ENCODE results near the gene PLA2G7. TPM values are rescaled to one million over a fixed set of nuclear protein-coding genes. Genes with fewer than 3 reads are reported as not detected.
A peak's percentile ranks its signal among the peaks of the same experiment; 100 is the strongest.

PLA2G7 gene
- 0.26 and 0.27 TPM in 2 replicates for total RNA-seq
- long read RNA-seq, partial matches to known transcripts: 0 of 3 reads
- long read RNA-seq, other reads (novel, unspliced or antisense): 1 of 3 reads

DNA sequence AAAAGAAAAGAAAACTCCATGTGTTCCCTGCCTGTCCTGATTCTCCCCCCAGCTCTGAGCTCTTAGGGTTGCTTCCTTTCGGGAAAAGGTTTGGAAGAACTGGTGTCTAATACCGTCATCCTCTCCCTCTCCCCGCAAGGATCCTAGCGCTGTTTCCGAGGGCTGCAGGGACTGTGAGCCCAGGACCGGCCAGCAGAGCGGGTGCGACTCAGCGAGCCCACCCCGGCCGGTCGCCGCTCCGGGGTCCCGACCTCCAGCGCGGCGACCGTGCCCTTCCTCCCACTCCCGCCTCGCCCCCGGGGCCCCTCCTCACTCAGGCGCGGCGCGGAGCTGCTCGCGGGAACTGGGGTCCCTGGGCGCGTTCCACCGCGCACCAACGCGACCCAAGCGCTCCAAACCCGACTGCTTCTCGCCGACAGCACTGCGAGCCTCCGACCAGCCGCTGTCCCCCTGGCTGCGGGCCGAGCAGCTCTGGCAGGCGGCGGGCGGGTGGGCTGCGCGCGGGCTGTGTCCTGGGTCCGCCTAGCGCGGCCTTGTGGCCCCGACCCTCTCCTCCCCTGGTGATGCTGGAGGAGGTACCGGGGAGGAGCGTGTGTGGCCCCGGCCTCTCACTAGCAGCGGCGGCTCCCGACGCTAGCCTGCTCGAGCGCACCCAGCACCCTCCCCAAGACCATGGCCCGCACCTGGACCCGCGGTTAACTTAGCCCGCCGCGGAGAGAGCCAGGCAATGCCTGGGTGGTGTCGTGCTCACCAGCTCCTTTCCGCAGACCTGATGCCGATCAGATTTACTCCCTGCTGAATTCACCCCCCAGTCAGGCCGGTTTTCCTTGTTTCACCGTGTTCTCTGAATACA lies at the start of gene PLA2G7:
Gene PLA2G7 (minus strand): TSS at position 509 of the 853 bp plus-strand sequence. CDS start 12,484 bp downstream, outside the sequence.
- no peaks in the 10 kb centered on the region for H3K36me3 Mint-ChIP-seq (ENCODE audit: low read depth)
- no peaks in the 10 kb centered on the region for H3K9me3 Mint-ChIP-seq
- H3K4me1 Mint-ChIP-seq: peaks cover 16% of the 10 kb centered on the region
- H3K27me3 Mint-ChIP-seq (ENCODE audit: low read depth): peaks cover 58% of the 10 kb centered on the region
- TF ChIP-seq CTCF (conservative IDR thresholded peaks at IDR 0.05): no peak
- DNase-seq (ENCODE audit: low read depth, low spot score): peak; percentile 38
- peak within 1 kb of the TSS; percentile 64 for H3K27ac Mint-ChIP-seq (ENCODE audit: unreplicated experiment)
- peak within 1 kb of the TSS; percentile 92 for H3K4me3 Mint-ChIP-seq

DNA sequence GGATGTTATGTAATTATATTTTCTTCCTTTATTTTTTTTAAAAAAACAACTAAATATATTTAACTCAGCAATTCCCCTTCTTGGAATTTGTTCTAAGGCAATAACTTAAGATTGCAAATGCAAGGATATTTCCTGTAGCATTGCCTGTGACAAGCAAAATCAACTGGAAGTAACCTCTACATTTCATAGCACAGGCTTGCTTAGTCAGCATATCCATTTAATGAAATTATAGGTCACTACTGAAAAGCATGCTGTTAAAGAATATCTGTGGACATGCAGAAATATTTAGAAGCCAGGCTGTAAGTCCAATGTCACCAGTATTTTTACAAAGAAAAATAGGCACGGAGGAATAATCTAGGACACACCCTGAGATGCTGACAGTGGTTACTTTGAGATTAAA lies 49.4 kb upstream of the PLA2G7 start:
- H3K27me3 Mint-ChIP-seq (ENCODE audit: low read depth): peaks cover 3% of the 10 kb centered on the region
- no peak for TF ChIP-seq CTCF (conservative IDR thresholded peaks at IDR 0.05)
- no peak for DNase-seq (ENCODE audit: low read depth, low spot score)
- no peaks in the 10 kb centered on the region for H3K36me3 Mint-ChIP-seq (ENCODE audit: low read depth)
- no peak overlapping the region for H3K27ac Mint-ChIP-seq (ENCODE audit: unreplicated experiment)
- H3K9me3 Mint-ChIP-seq: no peaks in the 10 kb centered on the region
- no peaks in the 10 kb centered on the region for H3K4me1 Mint-ChIP-seq
- H3K4me3 Mint-ChIP-seq: no peak overlapping the region

GRCh38 chr6:46781478-46782378 lies 46.6 kb upstream of the PLA2G7 start:
- DNase-seq (ENCODE audit: low read depth, low spot score): peak; percentile 50
- Mint-ChIP-seq H3K36me3 (ENCODE audit: low read depth) (no peaks in the 10 kb centered on the region), H3K4me1 (no peaks in the 10 kb centered on the region)

DNA sequence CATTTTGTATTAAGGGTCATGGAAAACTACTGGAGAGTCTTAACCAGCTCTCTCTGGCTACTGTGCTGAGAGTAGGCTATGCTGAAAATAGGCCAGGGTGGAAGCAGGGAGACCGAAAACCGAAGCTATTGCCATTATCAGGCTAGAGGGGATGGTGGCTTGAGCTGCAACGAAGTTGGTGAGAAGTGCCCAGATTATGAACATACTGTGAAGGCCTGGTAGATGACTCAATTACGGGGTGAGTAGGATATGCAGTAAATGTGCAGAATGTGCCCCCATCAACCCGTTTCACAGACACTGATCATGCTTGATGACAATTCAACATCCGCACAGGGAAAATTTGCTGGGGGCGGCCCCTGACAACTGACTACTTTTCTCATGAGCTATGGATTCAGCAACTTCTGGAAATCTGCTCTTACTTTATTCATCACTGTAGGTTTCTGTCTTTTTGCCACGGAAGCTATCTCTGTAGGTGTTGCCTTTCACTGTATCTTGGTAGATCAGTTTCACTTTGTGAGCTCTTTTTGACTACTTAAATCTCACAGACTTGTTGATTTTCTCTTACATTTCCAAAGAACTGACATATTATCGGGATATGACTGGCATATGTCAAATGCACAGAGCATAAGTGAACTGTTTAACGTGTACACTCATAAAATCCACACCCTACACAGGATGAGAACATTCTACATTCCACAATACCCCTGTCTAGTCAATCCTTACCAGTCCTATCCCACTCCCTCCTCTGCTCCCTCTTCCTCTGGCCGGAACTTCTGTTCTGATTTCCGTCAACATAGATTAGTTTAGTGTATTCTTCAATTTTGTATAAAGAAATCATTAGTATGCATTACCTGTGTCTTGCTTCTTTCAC lies 42.5 kb upstream of the PLA2G7 start:
- no peak for TF ChIP-seq CTCF (conservative IDR thresholded peaks at IDR 0.05)
- DNase-seq (ENCODE audit: low read depth, low spot score): no peak
- Mint-ChIP-seq H3K36me3 (ENCODE audit: low read depth) (no peaks in the 10 kb centered on the region), H3K27ac (ENCODE audit: unreplicated experiment) (no peak overlapping the region), H3K4me3 (no peak overlapping the region), H3K4me1 (no peaks in the 10 kb centered on the region), H3K27me3 (ENCODE audit: low read depth) (peaks cover 3% of the 10 kb centered on the region), H3K9me3 (no peaks in the 10 kb centered on the region)

More at GRCh38 chr6:46781478-46782378, 46.6 kb upstream of the PLA2G7 start:
- TF ChIP-seq CTCF (conservative IDR thresholded peaks at IDR 0.05): peak; percentile 90
- Mint-ChIP-seq H3K4me3 (no peak overlapping the region), H3K9me3 (no peaks in the 10 kb centered on the region), H3K27me3 (ENCODE audit: low read depth) (peaks cover 3% of the 10 kb centered on the region), H3K27ac (ENCODE audit: unreplicated experiment) (no peak overlapping the region)

All from neural crest cell (in vitro differentiated cells).